KOPT-K1 (cell line): ENCODE measurements around the gene KLRG1.

Experiments
- H3K27ac ChIP-seq: fragments of 200-600 bp; sonication (generic); 2 replicates; pipeline ENCODE4 v1.5.1; 2016; ENCODE audit warnings: antibody characterized with exemption, mild to moderate bottlenecking, low read depth, low read length; ENCODE audit not compliant: poor library complexity, severe bottlenecking
- H3K36me3 ChIP-seq: fragments of 200-600 bp; sonication (generic); 2 replicates; pipeline ENCODE4 v1.5.1; 2017; ENCODE audit warnings: antibody characterized with exemption, mild to moderate bottlenecking, low read length, moderate library complexity; ENCODE audit not compliant: insufficient read depth
- H3K9me3 ChIP-seq: fragments of 200-600 bp; sonication (generic); 2 replicates; pipeline ENCODE4 v1.5.1; 2017; ENCODE audit warnings: antibody characterized with exemption, low read length, mild to moderate bottlenecking; ENCODE audit not compliant: insufficient read depth, poor library complexity, severe bottlenecking

KLRG1 gene

DNA sequence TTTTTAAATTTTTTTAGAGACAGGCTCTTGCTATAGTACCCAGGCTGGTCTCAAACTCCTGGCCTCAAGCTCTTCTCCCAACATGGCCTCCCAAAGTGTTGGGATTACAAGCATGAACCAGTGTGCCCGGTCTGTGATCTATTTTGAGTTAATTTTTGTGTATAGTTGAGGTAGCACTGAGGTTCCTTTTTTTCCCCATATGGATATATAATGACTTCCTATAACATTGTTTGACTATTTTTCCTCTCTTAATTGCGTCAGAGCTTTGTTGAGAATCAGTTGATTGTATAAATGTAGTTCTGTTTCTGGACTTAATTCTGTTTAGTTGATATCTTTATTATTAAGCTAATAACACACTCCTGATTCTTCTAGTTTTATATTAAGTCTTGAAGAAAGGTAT, 31.3 kb upstream of the KLRG1 start:
- Histone ChIP-seq H3K27ac (no peak overlapping the region), H3K9me3 (peaks cover 37% of the 10 kb centered on the region)

DNA sequence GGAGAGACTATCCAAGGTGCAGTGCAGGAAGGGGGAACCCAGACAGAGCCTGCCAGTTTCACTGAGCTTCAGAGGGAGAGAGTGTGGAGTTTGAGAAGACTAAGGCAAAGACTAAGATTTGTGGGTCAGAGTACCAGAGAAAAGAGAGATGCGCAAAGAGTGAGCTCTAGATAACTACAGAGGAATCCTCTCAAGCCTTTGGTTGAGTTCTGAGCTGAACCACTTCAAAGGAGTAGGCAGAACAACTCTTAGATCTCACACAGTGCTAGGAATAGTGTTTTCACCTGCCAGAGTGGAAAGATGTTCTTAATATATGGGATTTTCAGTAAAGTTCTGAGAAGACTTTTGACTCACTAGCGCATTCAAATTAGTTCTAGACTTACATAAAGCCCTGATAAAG, 29.2 kb upstream of the KLRG1 start:
- peaks cover 6% of the 10 kb centered on the region; the same call in 1 of the 2 replicates for H3K36me3 ChIP-seq
- no peak overlapping the region for H3K27ac ChIP-seq
- peaks cover 17% of the 10 kb centered on the region for H3K9me3 ChIP-seq

More for the DNA sequence above, 31.3 kb upstream of the KLRG1 start:
- H3K36me3 ChIP-seq, result peaks cover 9% of the 10 kb centered on the region; the same call in 1 of the 2 replicates

DNA sequence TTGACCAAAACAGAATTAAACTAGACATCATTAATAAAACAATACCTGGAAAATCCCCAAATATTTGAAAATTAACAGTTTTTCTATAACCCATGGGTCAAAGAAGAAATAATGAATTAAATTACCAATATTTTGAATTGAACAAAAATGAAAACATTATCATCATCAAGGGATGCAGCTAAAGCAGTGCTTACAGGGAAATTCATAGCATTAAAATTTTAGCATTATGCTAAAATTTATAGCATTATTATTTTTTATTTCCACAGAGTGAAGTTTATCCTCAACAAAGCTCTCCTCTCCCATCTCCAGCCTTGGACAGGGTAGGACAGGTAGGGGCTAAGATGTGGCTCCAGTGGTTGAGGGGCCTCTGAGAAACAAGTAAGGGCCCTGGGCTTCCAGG, 20.6 kb upstream of the KLRG1 start:
- H3K36me3 ChIP-seq, result no peaks in the 10 kb centered on the region
- peaks cover 29% of the 10 kb centered on the region for H3K9me3 ChIP-seq
- no peak overlapping the region for H3K27ac ChIP-seq

DNA sequence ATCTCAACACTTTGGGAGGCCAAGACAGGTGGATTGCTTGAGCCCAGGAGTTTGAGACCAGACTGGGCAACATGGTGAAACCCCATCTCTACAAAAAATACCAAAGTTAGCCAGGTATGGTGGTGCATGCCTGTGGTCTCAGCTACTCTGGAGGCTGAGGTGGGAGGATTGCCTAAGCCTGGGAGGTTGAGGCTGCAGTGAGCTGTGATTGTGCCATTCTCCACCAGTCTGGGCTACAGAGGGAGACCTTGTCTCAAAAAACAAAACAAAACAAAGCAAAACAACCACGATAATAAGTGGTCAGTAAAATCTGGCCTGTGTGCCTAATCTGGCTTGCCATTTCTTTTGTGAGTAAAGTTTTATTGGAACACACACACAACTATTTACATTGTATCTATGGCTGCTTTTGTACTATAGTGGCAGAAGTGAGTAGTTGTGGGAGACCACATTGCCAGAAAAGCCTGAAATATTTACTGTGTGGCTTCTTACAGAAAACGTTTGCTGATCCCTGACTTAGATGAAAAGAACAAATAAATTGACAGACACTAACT, 19.4 kb upstream of the KLRG1 start:
- Histone ChIP-seq H3K9me3 (peaks cover 29% of the 10 kb centered on the region), H3K27ac (no peak overlapping the region), H3K36me3 (no peaks in the 10 kb centered on the region)

DNA sequence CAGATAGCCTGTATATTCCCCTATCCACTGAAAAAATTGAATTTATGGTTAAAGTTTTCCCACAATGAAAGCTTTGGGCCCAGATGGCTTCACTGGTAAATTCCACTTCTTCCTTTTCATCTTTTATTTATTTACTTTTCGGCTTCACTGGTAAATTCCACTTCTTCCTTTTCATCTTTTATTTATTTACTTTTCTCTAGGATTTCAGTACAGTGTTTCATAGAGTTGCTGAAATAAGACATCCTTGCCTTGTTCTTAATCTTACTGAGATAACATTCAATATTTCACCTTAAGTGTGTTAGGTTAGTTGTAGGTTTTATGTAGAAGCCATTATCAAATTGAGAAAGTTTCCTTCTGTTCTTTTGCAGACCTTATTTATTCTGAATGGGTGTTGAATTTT, 18.9 kb upstream of the KLRG1 start:
- H3K9me3 ChIP-seq, result peaks cover 29% of the 10 kb centered on the region
- H3K27ac ChIP-seq, result no peak overlapping the region
- no peaks in the 10 kb centered on the region for H3K36me3 ChIP-seq

DNA sequence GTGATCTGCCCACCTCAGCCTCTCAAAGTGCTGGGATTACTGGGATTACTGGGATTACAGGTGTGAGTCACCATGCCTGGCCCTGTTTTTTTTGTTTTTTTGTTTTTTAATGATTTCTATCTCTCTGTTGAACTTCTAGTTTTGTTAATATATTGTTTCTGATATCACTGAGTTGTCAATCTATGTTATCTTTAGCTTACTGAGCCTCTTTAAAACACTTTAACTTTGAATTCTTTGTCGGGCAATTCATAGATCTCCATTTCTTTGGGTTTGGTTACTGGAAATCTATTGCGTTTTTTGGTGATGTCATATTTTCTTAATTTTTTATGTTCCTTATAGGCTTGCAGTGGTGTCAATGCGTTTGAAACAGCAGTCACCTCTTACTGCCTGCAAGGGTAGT, 9.2 kb upstream of the KLRG1 start:
- H3K9me3 ChIP-seq, result no peaks in the 10 kb centered on the region
- no peak overlapping the region for H3K27ac ChIP-seq
- no peaks in the 10 kb centered on the region for H3K36me3 ChIP-seq

DNA sequence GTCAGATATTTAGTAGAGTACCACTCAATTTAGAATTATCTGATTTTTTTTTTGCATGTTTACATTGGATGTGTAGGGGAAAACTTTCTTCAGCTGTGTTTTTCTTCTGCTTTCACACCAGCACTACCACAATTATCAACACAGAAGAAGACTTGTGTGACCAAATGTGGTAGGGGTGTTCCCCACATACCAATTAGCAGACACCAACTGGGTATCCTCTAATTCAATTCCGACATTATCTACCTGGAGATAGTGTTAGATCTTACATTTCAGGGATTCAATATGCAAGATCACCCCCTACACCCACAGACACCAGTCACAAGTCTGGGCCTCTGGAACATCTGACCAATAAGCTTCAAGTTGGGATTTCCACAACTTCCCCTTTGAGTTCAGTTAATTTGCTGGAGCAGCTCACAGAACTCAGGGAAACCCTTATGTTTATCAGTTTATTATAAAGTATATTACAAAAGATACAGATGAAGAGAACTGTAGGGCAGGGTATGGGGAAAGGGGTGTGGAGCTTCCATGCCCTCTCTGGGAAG, 4.1 kb upstream of the KLRG1 start:
- Histone ChIP-seq H3K36me3 (no peaks in the 10 kb centered on the region), H3K27ac (no peak overlapping the region), H3K9me3 (no peaks in the 10 kb centered on the region)

DNA sequence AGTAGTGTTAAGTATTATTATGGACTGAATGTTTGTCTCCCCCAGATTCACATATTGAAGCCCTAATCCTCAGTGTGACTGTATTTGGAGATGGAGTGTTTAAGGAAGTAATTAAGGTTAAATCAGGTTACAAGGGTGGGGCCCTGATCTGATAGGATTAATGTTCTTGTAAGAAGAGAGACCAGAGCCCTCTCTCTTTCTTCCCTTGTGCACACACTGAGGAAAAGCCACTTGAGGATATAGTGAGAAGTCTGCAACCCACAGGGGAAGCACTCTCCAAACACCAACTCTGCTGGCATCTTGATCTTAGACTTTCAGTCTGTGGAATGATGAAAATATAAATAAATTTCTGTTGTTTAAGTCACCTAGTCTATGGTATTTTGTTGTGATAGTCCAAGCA, 2.2 kb upstream of the KLRG1 start:
- Histone ChIP-seq H3K36me3 (no peaks in the 10 kb centered on the region), H3K9me3 (no peaks in the 10 kb centered on the region), H3K27ac (no peak overlapping the region)

DNA sequence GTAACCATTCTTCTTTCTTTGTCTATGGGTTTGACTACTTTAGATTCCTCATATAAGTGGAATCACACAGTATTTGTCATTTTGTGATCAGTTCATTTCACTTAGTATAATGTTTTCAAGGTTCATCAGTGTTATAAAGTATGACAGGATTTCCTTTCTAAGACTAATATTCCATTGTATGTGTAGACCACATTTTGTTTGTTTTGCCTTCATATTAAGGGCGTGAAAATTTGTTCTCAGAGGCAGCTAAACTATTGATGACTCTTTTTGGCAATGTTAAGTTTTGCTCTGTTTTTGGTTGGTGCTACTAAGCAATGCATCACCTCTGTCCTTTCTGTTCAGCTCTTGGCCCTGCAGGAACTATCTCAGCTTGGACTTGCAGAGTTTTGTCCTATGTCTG, 1.7 kb upstream of the KLRG1 start:
- H3K36me3 ChIP-seq, result no peaks in the 10 kb centered on the region
- H3K9me3 ChIP-seq, result no peaks in the 10 kb centered on the region
- no peak overlapping the region for H3K27ac ChIP-seq

DNA sequence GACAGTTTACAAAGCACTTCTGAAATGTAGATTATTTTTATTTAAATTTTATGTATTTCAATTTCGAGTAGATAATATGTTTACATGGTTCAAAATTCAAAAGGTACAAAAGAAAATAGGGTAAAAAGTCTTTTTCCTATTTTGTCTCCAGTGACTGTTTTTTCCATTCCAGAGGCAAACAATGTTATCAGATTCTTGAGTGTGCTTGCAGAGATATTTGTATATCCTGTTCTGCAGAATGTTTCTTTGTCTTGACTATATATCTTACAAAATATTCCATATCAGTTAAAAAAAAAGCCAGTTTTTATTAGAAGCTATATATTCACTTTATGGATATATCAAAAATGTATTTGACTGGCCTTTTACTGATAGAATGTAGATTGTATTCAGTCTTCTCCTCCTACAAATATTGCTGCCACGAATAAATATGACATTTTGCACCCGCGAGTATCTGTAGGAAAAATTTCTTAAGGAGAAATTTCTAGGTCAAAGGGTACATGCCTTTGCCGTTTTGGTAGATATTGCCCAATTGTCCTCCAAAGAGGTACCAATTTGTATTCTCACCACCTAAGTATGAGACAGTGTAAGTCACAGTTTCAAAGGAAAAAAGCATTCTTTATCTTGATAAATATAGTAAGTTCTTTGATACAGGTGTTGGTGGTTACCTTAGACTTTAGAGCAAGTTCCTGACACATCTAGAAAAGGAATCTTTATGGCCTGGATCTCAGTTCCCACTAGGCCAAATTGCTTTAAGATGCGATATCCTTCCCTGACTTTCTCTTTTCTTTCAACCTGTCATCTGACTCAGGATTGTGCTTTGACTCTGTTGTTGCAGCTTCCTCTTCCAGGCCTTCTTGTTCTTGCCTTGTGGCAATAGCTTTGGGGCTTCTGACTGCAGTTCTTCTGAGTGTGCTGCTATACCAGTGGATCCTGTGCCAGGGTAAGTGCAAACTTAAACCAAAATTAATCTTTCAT, 2.3 kb downstream of the KLRG1 start:
- Histone ChIP-seq H3K36me3 (no peaks in the 10 kb centered on the region), H3K27ac (no peak overlapping the region), H3K9me3 (no peaks in the 10 kb centered on the region)

DNA sequence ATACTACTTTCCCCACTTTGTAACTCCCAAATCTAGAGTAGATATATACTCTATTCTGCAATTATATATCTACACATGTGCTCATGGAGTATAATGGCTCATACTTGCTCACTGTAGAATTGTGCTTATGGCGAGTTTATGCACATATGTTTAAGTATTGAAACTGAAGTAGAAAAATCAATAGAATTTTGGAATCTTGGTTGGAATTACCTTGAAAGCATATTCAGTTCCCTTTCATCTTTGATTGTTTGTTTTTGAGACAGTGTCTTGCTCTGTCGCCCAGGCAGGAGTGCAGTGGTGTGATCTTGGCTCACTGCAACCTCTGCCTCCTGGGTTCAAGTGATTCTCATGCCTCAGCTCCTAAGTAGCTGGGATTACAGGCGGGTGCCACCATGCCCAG, 4.5 kb downstream of the KLRG1 start:
- Histone ChIP-seq H3K27ac (no peak overlapping the region), H3K36me3 (no peaks in the 10 kb centered on the region)

DNA sequence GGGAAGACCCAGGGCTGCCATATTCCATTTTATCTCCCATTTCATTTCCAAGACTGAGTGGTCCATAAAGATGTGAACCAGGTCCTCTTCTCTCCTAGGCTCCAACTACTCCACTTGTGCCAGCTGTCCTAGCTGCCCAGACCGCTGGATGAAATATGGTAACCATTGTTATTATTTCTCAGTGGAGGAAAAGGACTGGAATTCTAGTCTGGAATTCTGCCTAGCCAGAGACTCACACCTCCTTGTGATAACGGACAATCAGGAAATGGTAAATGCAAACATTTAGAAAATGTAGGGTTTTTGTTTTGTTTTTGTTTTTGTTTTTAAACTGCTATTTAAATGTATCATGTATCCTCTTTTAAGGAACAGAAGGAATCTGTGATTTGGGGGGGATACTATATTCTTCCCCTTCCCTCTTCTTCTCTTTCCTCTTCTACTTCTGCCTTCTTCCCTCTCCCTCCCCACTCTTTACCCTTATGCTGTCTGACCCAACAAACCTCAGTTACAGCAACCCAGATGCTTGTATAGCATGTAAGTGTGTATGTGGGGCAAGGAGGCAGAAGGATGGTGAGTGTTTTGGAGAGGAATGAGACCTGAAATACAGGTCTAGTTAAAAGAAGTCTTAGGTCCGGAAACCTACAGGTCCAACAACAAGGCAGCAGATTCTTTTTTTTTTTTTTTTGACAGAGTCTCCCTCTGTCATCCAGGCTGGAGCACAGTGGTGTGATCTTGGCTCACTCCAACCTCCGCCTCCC, 5.9 kb downstream of the KLRG1 start:
- Histone ChIP-seq H3K9me3 (no peaks in the 10 kb centered on the region), H3K36me3 (no peaks in the 10 kb centered on the region), H3K27ac (no peak overlapping the region)

More for the DNA sequence above, 4.5 kb downstream of the KLRG1 start:
- H3K9me3 ChIP-seq, result no peaks in the 10 kb centered on the region

DNA sequence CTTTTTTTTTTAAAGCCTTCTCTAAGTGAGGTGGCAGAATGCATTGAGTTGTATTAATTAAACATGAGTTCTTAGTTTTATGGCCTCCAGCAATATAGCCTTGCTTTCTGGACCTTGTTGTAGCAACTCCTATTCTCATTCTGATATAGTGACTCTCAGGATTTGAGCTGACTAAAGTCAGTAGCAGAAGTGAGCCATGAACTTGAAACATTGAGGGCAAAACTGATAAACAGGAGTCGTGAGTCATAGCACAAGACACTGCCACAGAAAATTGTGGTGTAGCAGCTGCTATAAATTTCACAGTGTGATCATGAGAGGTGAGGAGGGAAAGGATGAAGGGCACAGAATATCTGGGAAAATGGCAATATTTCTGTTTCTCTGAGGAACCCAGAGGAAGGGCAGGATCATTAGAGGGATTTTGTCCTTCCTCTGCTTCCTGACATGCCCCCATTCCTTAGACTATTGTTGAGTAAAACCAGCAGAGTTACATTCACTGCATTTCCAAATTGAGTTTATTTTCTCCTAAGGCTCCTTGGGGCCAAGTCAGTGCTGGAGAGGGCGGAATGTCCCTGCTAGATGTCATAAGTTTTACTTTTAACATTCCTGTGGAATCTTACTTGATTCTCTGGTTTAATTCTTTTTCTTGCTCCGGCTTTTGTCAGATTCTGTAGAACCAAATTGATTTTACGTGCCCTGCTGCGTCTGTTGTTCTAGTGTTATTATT, 7.5 kb downstream of the KLRG1 start:
- no peak overlapping the region for H3K27ac ChIP-seq
- H3K36me3 ChIP-seq, result no peaks in the 10 kb centered on the region
- no peaks in the 10 kb centered on the region for H3K9me3 ChIP-seq

DNA sequence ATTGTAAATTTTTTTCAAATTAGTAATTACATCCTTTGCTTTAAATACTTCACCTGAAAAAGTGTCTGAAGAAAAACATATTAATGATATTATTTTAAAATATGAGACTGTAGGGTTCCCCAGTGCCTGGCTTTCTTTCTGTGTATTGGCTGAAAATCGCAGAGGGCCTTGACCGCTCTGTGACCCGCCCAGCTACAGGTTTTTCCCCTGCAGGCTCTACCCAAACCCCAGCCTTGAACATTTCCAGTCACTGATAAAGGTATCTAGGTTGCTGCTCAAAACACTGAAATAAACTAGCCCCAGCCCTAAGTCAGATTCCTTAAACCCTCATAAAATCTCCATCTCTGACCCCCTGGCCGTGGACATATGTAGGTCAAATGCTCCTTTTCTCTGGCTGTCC, 11.9 kb downstream of the KLRG1 start:
- H3K9me3 ChIP-seq, result no peaks in the 10 kb centered on the region
- no peaks in the 10 kb centered on the region for H3K36me3 ChIP-seq
- H3K27ac ChIP-seq, result no peak overlapping the region
